GM18861 (cell line): Measurements from ENCODE around the gene CRACR2A.

Source experiments
- ATAC-seq: cut with Tn5 transposase; IDR thresholded peaks from one replicate; pipeline ENCODE4 v1.9.1; 2021; ENCODE audit not compliant: unreplicated experiment

Gene CRACR2A

DNA sequence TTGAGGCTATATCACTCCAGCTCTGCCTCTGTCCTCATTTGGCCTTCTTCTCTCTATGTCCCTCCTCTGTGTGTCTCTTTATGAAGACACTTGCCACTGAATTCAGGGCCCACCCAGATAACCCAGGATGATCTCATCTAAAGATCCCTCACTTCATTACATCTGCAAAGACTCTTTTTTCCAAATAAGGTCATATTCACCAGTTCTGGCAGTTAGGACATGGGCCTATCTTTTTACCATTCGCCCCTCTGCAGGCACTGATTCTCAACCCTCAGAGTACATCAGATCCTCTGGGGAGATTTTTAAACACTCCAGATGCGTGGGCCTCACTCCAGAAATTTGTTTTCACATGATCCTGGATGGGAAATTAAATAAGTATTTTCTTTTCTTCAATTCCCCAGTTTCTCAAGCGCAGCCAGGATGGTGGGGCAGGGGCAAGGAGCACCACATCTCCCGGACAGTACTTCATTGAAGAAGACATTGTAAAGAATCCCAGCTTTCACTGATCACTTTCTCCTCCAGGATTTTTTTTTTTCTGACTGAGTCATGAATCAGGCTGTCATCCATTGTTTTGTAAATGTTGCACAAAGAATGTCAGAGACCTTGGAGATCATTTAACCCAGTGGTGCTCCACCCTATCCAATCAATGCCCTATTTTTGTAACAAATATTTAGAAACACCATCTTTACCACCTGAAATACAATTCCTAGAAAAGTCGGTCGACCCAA lies 27.4 kb downstream of the CRACR2A start:
- ATAC-seq, result no peak

DNA sequence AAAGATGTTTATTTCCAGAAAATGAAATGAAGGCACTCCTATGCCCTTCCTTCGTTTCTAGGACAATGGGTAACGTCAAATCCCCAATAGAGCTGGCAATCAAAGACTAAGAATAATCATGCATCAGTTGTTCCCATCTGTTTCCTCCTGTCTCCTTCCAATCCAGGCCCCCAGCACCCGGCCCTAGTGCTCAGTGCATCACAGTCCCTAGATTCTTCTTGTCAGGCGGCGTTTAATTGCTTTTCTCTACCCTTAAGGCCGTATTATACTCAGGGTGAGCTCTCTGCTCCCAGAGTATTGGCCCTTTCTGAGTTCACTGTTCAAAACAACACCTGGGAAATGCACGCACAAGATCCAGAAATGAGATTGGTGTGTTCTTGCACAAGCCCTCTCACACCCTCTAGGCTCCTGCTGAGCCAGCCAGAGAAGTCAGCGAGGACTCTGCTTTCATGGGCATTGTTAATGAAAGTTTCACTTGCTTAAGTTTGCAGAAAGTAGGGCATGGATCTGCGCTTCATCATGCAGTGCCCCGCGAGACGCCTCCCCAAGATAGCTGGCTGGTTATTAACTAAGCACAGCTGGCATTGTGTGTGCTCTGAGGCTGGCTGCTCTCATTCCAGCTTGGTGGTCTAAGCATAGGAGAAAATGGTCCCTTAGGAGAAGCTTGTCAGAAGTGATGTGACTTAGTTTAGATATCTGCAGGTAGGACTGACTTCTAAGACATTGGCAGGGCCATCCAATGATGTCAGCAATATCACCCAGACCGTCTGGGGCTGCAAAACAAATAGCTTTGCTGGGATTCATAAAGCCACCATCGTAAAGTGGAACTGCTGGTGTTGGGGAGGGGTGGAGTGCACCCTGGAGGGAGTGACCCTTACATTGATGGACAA lies 28.7 kb downstream of the CRACR2A start:
- no peak for ATAC-seq

DNA sequence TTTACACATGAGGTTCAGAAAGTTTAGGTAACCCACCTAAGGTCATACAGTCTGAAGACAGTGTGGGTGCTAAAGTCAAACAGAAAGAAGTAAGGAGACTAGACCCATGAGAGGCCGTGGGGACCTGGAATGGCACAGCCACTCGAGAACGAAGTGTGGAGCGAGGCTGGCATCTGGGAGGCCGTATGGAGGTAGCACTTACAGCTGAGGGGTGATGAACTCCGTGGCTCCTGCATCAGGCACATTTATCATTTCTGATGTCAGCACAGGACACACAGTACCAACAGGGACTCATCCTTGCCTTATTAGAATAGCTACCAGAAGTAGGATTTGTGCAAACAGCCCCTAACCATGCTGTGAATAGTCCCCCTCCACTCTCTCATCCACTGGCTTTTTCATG lies 30.5 kb downstream of the CRACR2A start:
- ATAC-seq, result no peak

DNA sequence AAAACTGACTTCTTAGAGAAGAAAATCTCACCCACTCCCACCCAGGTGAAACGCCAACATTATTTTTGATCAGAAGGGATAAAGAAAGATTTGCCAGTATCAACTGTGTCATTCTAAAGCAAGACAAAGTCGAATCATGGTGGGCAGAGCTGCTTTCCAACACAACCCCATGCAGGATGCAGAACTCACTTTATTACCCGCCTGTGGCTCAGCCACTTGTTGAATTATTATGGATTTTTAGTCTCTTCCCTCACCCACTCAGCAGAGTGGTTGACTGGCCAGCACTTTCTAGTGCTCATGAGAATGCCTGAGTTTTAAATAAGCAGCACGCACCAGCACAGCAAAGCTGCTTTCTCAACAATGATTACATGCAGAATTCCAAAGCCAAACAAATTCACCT lies 32.1 kb downstream of the CRACR2A start:
- ATAC-seq, result no peak

DNA sequence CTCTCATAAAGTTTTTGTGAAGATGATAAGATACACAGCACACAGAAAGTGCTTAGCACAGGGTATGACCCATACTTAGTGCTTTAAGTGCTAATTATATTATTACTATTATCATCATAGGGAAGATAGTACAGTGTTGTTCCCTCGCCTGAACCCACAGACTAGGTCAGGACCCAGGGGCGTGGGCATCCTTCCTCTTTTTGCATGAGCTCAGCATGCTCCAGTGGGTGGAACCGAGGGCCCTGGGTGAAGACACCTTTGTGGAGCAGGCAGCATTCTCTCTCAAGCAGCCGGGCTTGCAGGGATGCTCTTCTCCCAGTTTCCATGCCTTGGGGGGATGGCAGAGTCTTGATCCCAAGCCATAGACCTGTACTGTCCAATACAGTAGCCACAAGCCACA lies 34.8 kb downstream of the CRACR2A start:
- ATAC-seq, result no peak

DNA sequence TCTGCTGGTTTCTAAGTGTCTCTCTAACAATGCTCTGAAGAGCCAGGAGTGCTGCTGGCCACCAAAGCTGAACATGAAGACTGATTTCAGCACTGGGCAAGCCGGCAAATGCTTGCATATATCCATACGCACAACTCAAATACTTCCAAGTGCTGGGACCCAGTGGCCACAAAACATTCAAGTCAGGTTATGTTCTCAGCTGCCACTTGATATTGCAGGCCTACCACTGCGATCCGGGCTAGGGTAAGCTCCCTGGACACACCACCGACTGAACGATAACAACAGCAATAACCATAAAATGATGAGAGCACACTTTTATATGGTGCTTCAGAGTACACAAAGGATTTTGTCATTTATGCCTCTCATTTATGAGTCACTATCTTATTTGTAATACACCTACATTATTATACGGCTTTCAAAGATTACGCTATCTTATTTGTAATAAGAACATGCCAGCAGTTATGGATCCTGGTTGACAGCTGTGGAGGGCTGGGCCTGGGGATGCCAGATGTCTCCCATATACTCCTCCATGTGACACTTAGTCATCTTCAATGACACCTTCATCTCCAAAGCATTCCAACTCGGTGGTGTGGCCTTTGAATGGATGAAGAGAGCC lies 35.5 kb downstream of the CRACR2A start:
- ATAC-seq, result no peak

DNA sequence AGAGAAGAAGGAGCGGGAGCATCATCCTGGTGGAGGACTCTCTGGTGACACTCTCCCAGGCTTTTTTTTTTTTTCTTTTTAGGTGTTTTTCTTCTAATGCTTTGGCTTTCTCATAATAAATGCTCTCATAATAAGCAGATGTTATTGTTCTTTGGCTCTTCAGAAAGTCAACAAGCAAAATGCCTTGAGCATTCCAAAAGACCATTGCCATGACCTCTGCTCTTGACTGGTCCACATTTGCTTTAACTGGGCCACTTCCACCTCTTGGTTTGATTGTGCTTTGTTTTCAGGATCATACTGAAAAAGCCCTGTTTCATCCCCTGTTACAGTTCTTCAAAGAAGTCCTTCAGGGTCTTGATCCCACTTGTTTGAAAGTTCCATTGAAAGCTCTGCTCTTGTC lies 36.9 kb downstream of the CRACR2A start:
- no peak for ATAC-seq

DNA sequence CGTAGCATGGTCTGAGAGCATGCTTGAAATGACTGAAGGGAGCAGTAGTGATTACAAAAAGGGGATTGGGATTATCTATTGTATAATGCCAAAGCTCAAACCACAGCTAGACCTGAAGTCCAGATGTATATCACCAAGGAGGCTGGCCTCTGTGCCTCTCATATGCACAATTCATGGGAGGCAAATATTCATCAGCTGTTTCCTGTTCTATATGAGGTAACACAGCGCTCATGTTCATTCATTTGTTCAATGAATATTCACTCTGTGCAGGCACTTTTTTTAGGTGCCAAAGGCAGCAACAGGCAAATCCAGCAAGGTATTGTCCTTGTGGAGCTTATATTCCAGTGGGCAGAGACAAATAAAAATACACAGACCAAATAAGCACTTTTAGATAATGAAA lies 39.0 kb downstream of the CRACR2A start:
- ATAC-seq, result no peak

DNA sequence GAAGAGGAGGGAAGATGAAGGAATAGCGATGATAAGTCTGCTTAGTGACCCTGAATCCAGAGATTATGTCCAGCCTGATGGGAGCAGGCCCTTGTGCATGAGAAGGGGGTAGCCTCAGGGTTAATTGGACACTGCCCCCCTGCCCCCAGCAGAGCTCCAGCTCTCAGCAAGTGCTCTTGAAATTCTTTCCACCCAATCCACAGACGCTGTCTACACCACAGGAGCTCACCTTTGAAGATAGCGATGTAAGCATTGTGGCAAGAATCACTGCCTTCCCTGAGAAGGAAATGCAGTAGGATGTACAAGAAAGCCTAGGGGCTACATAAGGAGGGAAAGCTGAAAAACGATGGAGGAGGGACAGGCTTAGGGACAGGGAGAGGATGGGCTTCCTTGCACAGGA lies 39.4 kb downstream of the CRACR2A start:
- no peak for ATAC-seq

DNA sequence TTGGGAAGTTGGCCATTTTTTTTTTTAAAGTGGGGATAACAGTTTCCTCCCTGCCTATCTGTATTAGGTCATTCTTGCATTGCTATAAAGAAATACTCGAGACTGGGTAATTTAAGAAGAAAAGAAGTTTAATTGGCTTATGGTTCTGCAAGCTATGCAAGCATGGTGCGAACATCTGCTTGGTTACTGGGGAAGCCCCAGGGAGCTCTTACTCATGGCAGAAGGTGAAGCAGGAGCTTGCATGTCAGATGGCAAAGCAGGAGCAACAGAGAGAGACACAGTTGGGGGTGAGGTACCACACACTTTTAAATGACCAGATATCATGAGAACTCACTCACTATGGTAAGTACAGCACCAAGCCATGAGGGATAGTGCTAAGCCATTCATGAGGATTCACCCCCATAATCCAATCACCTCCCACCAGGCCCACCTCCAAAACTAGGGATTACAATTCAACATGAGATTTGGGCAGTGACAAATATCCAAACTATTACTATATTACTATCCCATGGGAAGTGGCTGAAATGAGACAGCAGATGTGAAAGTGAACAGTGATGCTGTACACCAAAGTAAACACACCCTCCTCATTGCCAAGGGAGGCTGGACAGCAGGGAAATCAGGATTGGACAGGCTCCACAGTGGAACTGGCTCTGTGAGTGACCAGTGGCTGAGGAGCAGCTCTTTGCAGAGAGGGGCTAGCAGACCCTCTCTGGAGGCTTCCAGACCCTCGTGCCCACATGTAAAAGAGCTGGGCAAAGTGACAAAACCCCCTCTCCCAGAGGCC lies 40.5 kb downstream of the CRACR2A start:
- no peak for ATAC-seq

DNA sequence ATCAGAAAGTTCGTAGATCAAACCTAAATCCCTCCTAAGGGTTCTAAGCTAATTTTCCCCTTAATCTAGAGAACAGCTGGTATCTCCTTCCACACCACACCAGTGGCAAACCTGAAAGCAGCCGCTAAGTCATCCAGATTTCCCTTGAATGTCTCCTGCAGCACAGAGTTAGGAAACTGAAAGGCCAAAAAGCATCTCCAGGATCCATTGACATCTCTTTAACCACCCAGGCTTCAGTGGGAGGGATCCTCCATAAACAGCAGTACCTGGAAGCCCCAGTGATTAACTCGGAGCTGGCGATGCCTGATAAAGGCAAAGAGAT lies 47.6 kb downstream of the CRACR2A start:
- ATAC-seq, result no peak

DNA sequence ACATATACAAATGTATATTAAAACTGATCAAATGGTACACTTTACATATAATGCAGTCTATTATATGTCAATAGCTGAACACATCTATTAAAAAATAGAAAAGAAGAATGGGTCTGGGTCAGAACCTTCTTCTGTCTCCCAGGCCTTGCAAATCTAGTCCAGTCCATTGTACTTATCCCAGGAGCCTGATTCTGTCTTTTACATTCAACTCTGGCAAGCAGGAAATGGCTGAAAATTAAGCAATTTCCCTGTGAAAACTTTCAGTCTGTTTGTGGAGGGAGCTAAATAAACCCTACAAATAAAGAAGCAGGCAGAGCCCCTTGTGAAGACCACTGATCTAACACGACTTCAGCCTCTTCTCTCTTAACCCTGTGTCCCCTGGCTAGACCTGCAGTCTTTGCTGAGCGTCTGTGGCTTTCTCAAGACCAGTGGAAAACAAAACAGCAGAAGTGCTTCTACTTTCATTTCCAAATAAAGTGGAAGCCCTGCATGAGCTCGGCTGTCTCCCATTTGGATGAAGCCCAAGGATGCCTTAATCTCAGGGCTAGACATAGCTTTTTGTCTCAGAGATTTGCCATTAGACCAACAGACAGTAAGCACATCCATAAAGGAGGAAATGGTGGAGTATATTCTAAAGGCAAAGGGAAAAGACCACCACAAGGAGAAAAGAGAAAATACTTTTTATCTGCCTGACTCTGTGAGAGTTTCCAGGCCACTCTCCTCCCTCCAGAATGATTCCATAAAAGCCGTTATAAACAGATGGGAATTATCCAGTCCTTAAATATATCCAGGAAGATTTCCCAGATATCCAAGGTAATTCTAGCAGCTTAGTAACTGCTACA lies 48.2 kb downstream of the CRACR2A start:
- ATAC-seq, result no peak

DNA sequence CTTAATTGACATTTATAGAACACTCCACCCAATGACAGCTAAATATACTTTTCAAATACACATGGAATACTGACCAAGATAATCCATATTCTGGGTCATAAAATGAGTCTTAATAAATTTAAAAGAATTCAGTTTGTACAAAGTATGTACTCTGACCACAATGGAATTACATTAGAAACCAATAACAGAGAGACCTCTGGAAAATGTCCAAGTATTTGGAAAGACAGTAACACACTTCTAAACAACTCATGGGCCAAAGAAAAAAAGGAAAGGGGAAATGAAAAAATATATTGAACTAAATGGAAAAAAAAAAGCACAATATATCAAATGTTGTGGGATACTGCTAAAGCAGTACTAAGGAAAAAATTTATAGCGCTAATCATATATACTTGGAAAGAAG lies 52.0 kb downstream of the CRACR2A start:
- ATAC-seq, result no peak

DNA sequence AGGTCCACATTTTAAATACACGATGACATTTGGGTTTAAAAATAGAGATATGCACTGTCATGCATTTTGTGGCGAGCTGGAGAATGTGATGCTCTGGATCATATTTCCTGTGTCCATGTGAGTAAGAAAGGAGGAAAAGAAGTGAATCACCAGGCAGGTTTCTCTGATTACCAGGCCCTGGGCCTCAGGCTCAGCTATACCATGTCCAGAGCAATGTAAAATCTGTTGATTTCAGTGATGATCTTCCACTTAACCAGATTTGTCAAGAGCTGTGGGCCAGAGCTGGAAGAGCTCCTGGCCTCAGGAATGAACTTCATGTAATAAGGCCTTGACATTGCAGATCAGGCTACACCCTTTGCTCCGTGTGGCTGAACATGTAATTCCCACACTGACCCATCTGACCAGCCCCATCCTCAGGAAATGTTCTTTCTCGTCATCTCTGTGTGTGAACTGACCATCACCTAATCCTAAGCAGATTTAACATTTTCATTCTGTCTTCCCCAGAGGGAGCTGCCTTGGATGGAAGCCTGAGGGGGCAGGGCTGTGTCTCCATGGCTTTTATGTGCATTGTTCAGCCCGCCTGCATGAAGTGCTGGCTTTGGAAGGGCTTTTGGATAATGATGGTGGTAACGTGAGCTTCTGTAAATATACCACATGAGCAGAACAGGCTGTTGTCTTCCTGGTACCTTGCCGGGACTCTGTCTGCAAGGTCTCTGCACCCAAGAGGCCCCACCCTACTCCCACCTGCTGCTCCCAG lies 54.5 kb downstream of the CRACR2A start:
- no peak for ATAC-seq

DNA sequence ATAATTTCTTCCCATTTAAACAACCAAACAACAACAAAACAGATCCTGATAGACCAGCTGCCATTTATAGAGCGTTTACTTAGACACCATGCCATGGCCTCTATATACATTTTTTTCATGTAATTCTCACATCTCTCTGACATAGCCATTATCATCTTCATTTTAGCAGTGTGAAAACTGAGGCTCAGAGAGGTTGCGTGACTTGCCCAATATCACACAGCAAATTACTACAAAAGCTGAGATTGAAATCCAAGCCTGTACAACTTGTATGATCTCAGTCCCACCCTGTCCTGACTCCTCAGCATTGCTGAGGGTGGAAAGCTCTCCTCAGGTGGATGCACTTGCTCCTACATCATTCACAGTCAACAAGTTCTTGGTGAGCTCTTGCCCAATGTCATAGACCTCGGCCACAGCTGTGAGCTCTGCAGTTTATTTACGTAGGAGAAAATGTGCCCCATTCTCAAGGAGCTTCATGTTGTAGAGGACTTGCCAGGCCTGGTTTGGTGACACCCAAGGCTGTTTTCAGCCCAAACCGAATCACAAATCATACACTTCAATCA lies 55.5 kb downstream of the CRACR2A start:
- ATAC-seq, result no peak

DNA sequence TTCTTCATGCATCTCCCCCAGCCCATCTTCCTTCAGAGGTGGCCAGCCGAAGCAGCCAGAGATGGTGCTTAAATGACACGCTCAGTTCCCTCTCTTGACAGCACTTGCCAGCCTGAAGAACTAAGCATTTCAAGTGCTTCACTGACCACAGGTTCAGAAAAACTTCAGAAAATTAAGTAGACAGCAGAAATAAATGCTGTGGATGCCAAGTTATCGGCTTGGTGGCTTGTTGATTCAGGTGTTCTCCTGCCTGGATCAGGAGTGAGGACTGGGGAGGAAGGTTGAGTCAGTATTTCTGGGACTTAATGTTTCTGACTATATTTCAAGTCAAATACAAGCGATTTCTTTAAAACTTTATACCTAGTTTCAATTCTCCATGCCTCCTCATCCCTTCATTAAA lies 58.2 kb downstream of the CRACR2A start:
- ATAC-seq, result no peak

DNA sequence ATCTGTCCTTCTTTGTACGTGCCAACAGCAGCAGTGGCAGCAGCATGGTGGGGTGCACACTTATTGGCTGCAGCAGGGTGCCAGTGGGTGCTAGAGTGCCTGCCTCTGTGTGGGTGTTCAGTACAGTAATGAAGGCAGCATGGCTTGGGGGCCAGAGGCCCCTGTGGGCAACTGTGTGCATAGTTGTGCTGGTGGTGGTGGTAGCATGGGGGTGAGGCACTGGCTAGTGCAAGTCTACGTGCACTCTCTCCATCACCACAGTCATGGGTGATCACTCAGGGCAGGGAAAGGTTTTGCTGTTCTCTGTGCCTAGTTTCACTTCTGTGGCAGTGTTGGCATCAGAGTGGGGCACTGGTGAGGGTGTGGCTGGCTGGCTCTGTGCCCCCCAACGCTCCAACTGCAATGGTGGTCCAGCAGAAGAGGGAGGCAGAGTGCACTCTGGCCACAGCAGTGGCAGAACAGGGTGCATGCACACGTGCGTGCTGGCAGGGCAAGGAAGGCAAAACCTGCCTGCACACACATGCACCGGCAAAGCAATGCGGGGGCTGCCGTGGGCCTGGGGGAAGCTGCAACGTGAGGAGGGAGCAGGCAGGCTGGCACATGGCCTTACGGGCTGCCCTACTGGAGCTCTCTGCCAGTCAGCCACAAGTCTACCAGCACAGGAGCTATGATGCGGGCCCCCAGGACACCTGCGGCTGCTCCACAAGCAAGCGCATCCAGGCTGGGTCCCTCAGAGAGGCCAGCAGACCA lies 60.1 kb downstream of the CRACR2A start:
- ATAC-seq, result no peak

DNA sequence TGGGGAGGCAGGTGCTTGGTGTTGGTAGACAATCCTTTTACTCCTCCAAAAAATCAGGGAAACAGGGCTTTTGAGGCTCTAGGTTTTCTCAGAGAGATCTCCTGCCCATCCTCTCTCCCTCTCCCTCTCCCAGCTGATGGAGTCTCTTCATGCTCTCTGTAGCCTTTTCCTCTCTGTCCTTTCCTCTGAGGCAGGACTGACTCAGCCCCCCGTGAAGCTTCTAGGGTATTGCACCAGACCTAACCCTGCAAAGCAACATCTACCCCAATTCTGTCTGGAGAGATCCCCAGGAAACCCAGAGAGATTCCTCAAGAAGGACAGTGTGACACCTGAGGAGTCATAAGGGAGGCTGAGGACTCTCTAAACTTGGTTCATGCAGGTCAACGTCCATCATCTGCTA lies 66.4 kb downstream of the CRACR2A start:
- ATAC-seq, result no peak

DNA sequence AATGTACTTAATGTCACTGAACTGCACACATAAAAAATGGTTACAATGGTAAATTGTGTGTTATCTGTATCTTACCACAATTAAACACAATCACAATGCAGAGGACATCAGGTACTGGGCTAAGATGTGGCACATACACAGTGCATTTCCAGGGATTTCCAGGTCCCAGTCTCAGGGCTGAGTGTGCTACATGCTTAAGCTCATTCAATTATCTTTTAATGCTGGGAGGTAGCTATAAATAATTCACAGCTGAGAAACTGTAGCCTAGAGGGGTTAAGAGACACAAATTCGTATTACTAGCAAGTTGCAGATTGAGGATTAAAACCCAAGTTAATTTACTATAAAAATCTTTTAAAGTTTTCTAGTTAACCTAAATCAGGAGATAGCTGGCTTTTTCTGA lies 67.1 kb downstream of the CRACR2A start:
- ATAC-seq, result no peak
